ENCODE data around the gene CCR5AS.
"Not testable (repeated sequence)": the region's sequence is repeated elsewhere in the genome, so short reads cannot be mapped to it uniquely, and the experiment has no call there.

The CCR5AS gene

GRCh38 chr3:46398186-46398955, 8.5 kb downstream of the CCR5AS start:
- H3K27ac ChIP-seq (ENCODE audit: low read depth, low read length) = no peak overlapping the region
- no peaks in the 10 kb centered on the region for H3K36me3 ChIP-seq (ENCODE audit: control insufficient read depth in 3 of 3, insufficient read depth in 3 of 3, low read length in 3 of 3)
- peaks cover 0 to 18% (median 16%) of the 10 kb centered on the region in 3 donors for H3K4me1 ChIP-seq (ENCODE audit: control insufficient read depth in 3 of 3, insufficient read depth in 3 of 3, low read length in 3 of 3)
- H3K9me3 ChIP-seq (ENCODE audit: control insufficient read depth in 3 of 3, low read length in 3 of 3) = no peaks in the 10 kb centered on the region
- H3K9ac ChIP-seq (ENCODE audit: low read depth in 1 of 3, low read length in 3 of 3) = no peak overlapping the region
- no peaks in the 10 kb centered on the region for H3K27me3 ChIP-seq (ENCODE audit: control insufficient read depth in 3 of 3, insufficient read depth in 3 of 3, low read length in 3 of 3)
- no peak overlapping the region for H3K4me3 ChIP-seq (ENCODE audit: low read length in 3 of 3)

- Histone ChIP-seq H3K9me3 (ENCODE audit: control insufficient read depth in 3 of 3, low read length in 3 of 3) (no peaks in the 10 kb centered on the region), H3K4me3 (ENCODE audit: low read length in 3 of 3) (no peak overlapping the region), H3K36me3 (ENCODE audit: control insufficient read depth in 3 of 3, insufficient read depth in 3 of 3, low read length in 3 of 3) (no peaks in the 10 kb centered on the region), H3K27me3 (ENCODE audit: control insufficient read depth in 3 of 3, insufficient read depth in 3 of 3, low read length in 3 of 3) (no peaks in the 10 kb centered on the region), H3K4me1 (ENCODE audit: control insufficient read depth in 3 of 3, insufficient read depth in 3 of 3, low read length in 3 of 3) (peaks cover 0 to 18% (median 16%) of the 10 kb centered on the region in 3 donors), H3K9ac (ENCODE audit: low read depth in 1 of 3, low read length in 3 of 3) (peak overlapping the region in 1 of 3 donors; percentile 57), H3K27ac (ENCODE audit: low read depth, low read length) (no peak overlapping the region)
Measured at GRCh38 chr3:46397111-46397510, 9.8 kb downstream of the CCR5AS start.

DNA sequence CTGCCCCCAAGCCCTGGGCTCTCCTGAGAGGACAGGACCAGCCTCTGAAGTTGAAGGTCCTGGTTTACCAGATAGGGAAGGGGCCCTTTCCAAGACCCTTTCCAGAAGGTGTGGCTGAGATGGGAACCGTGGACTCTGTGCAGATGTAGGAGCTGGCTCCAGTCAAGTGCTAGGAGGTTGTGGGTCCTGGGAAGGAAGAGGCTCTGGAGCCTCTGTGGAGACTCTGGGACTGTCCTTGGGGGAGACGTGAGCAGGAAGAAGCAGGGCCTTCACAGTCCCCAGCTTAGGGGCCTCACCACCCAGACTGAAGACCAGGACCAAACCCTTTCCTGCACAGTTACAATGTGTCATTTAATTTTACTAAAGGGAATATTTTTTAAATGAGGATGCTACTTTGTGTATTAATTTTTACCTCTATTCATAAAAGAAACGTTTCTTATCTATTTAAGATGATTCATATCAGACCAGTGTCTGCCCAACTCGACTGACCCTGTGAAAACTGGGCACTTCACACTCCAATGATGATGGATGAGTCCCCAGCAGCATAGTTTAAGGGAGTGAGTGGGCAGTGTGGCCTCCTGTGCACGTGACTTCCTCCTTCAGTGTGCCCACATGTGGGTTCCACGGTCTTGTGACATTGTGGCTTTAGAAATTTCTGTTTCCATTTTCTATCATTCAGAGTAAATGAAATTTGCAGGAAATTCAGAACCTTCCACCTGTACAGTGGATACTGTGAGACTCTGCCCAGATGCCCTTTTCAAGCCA, 10.9 kb downstream of the CCR5AS start:
- H3K27ac ChIP-seq (ENCODE audit: low read depth, low read length) = no peak overlapping the region
- no peaks in the 10 kb centered on the region for H3K9me3 ChIP-seq (ENCODE audit: control insufficient read depth in 3 of 3, low read length in 3 of 3)
- H3K4me3 ChIP-seq (ENCODE audit: low read length in 3 of 3) = no peak overlapping the region
- no peaks in the 10 kb centered on the region for H3K27me3 ChIP-seq (ENCODE audit: control insufficient read depth in 3 of 3, insufficient read depth in 3 of 3, low read length in 3 of 3)
- H3K9ac ChIP-seq (ENCODE audit: low read depth in 1 of 3, low read length in 3 of 3) = no peak overlapping the region
- H3K36me3 ChIP-seq (ENCODE audit: control insufficient read depth in 3 of 3, insufficient read depth in 3 of 3, low read length in 3 of 3) = no peaks in the 10 kb centered on the region
- H3K4me1 ChIP-seq (ENCODE audit: control insufficient read depth in 3 of 3, insufficient read depth in 3 of 3, low read length in 3 of 3) = peaks cover 0 to 18% (median 16%) of the 10 kb centered on the region in 3 donors

GRCh38 chr3:46395210-46395661, 11.6 kb downstream of the CCR5AS start:
- Histone ChIP-seq H3K27ac (ENCODE audit: low read depth, low read length) (no peak overlapping the region), H3K9ac (ENCODE audit: low read depth in 1 of 3, low read length in 3 of 3) (no peak overlapping the region), H3K27me3 (ENCODE audit: control insufficient read depth in 3 of 3, insufficient read depth in 3 of 3, low read length in 3 of 3) (no peaks in the 10 kb centered on the region), H3K4me1 (ENCODE audit: control insufficient read depth in 3 of 3, insufficient read depth in 3 of 3, low read length in 3 of 3) (peaks cover 0 to 18% (median 16%) of the 10 kb centered on the region in 3 donors), H3K4me3 (ENCODE audit: low read length in 3 of 3) (no peak overlapping the region), H3K9me3 (ENCODE audit: control insufficient read depth in 3 of 3, low read length in 3 of 3) (no peaks in the 10 kb centered on the region), H3K36me3 (ENCODE audit: control insufficient read depth in 3 of 3, insufficient read depth in 3 of 3, low read length in 3 of 3) (no peaks in the 10 kb centered on the region)

- no peak overlapping the region for H3K4me3 ChIP-seq (ENCODE audit: low read length in 3 of 3)
- H3K9ac ChIP-seq (ENCODE audit: low read depth in 1 of 3, low read length in 3 of 3) = no peak overlapping the region
- H3K27ac ChIP-seq (ENCODE audit: low read depth, low read length) = no peak overlapping the region
- peaks cover 0 to 18% (median 16%) of the 10 kb centered on the region in 3 donors for H3K4me1 ChIP-seq (ENCODE audit: control insufficient read depth in 3 of 3, insufficient read depth in 3 of 3, low read length in 3 of 3)
- no peaks in the 10 kb centered on the region for H3K27me3 ChIP-seq (ENCODE audit: control insufficient read depth in 3 of 3, insufficient read depth in 3 of 3, low read length in 3 of 3)
- no peaks in the 10 kb centered on the region for H3K36me3 ChIP-seq (ENCODE audit: control insufficient read depth in 3 of 3, insufficient read depth in 3 of 3, low read length in 3 of 3)
- H3K9me3 ChIP-seq (ENCODE audit: control insufficient read depth in 3 of 3, low read length in 3 of 3) = no peaks in the 10 kb centered on the region
Measured at GRCh38 chr3:46393554-46394434, 13.1 kb downstream of the CCR5AS start.

DNA sequence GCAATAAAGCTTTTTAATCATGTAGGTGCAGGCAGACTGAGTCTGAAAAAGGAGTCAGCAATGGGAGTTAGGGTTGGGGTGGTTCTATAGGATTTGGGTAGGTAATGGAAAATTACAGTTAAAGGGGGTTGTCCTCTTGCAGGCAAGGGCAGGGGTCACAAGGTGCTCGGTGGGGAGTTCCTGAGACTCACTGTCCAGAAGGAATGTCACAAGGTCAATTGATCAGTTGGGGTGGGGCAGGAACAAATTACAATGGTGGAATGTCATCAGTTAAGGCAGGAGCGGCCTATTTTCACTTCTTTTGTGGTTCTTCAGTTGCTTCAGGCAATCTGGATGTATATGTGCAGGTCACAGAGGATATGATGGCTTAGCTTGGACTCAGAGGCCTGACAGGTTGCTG, 13.9 kb downstream of the CCR5AS start:
- Histone ChIP-seq H3K27me3 (ENCODE audit: control insufficient read depth in 3 of 3, insufficient read depth in 3 of 3, low read length in 3 of 3) (no peaks in the 10 kb centered on the region), H3K9ac (ENCODE audit: low read depth in 1 of 3, low read length in 3 of 3) (no peak overlapping the region)

GRCh38 chr3:46391526-46391925, 15.3 kb downstream of the CCR5AS start:
- not testable (repeated sequence) for H3K27ac ChIP-seq (ENCODE audit: low read depth, low read length); H3K4me1 ChIP-seq (ENCODE audit: control insufficient read depth in 3 of 3, insufficient read depth in 3 of 3, low read length in 3 of 3); H3K9me3 ChIP-seq (ENCODE audit: control insufficient read depth in 3 of 3, low read length in 3 of 3); H3K27me3 ChIP-seq (ENCODE audit: control insufficient read depth in 3 of 3, insufficient read depth in 3 of 3, low read length in 3 of 3); H3K4me3 ChIP-seq (ENCODE audit: low read length in 3 of 3); H3K36me3 ChIP-seq (ENCODE audit: control insufficient read depth in 3 of 3, insufficient read depth in 3 of 3, low read length in 3 of 3); H3K9ac ChIP-seq (ENCODE audit: low read depth in 1 of 3, low read length in 3 of 3)

More for the DNA sequence above, 13.9 kb downstream of the CCR5AS start:
- no peak overlapping the region for H3K27ac ChIP-seq (ENCODE audit: low read depth, low read length)
- H3K4me1 ChIP-seq (ENCODE audit: control insufficient read depth in 3 of 3, insufficient read depth in 3 of 3, low read length in 3 of 3) = peaks cover 0 to 18% (median 16%) of the 10 kb centered on the region in 3 donors
- no peaks in the 10 kb centered on the region for H3K36me3 ChIP-seq (ENCODE audit: control insufficient read depth in 3 of 3, insufficient read depth in 3 of 3, low read length in 3 of 3)
- no peak overlapping the region for H3K4me3 ChIP-seq (ENCODE audit: low read length in 3 of 3)
- no peaks in the 10 kb centered on the region for H3K9me3 ChIP-seq (ENCODE audit: control insufficient read depth in 3 of 3, low read length in 3 of 3)

DNA sequence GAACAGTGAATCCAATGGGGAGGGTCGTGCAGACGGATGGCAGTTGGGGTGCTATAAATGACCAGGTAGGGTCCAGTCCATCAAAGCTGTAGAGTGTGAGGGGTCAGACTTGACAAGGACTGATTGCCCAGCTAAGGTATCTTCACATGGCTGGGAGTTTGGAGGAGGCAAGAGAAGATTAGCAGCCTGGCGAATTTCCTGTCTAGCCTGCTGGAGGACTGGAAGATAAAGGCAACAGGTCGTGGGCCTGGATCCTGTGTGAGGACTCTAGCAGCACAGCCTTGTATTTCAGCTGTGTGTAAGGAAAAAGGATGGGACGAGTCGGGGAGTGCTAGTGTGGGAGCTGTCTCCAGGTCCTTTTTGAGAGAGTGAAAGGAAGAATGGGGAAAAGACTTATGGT, 17.6 kb downstream of the CCR5AS start:
- H3K9me3 ChIP-seq (ENCODE audit: control insufficient read depth in 3 of 3, low read length in 3 of 3) = no peaks in the 10 kb centered on the region
- no peak overlapping the region for H3K27ac ChIP-seq (ENCODE audit: low read depth, low read length)
- H3K4me3 ChIP-seq (ENCODE audit: low read length in 3 of 3) = no peak overlapping the region
- peaks cover 0 to 5% (median 0%) of the 10 kb centered on the region in 3 donors for H3K4me1 ChIP-seq (ENCODE audit: control insufficient read depth in 3 of 3, insufficient read depth in 3 of 3, low read length in 3 of 3)
- no peaks in the 10 kb centered on the region for H3K36me3 ChIP-seq (ENCODE audit: control insufficient read depth in 3 of 3, insufficient read depth in 3 of 3, low read length in 3 of 3)
- no peak overlapping the region for H3K9ac ChIP-seq (ENCODE audit: low read depth in 1 of 3, low read length in 3 of 3)
- H3K27me3 ChIP-seq (ENCODE audit: control insufficient read depth in 3 of 3, insufficient read depth in 3 of 3, low read length in 3 of 3) = no peaks in the 10 kb centered on the region

DNA sequence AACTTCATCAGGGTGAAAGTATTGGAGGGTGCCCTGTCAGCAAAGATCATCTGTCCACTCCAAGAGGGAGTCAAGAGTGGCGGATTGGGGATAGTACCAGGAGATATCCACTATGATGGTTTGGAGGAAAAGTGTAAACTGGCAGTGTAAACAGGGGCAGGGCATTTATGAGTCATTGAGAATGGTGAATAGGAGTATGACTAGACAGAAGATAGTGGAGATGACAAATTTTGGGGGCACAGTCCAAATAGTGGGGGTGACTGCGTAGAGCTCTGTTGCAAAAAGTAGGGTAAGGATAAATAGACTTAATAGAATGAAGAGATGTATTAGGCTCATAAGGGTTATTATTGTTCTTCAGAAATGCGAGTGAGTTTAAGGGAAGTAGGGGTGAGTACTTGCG, 18.0 kb downstream of the CCR5AS start:
- not testable (repeated sequence) for H3K27ac ChIP-seq (ENCODE audit: low read depth, low read length); H3K4me1 ChIP-seq (ENCODE audit: control insufficient read depth in 3 of 3, insufficient read depth in 3 of 3, low read length in 3 of 3); H3K27me3 ChIP-seq (ENCODE audit: control insufficient read depth in 3 of 3, insufficient read depth in 3 of 3, low read length in 3 of 3); H3K36me3 ChIP-seq (ENCODE audit: control insufficient read depth in 3 of 3, insufficient read depth in 3 of 3, low read length in 3 of 3); H3K9me3 ChIP-seq (ENCODE audit: control insufficient read depth in 3 of 3, low read length in 3 of 3); H3K4me3 ChIP-seq (ENCODE audit: low read length in 3 of 3); H3K9ac ChIP-seq (ENCODE audit: low read depth in 1 of 3, low read length in 3 of 3)

Measured in skeletal muscle tissue (tissue), 3 donors.